SH-SY5Y (cell line): ENCODE measurements around the gene CHGA.

Experiments used
- GATA2 ChIP-seq: IDR thresholded peaks from 2 replicates; pipeline ENCODE4 v1.6.1; 2011; ENCODE audit warnings: mild to moderate bottlenecking, low read depth, low read length
- GATA3 ChIP-seq: IDR thresholded peaks from 2 replicates; pipeline ENCODE4 v1.6.1; 2011; ENCODE audit warnings: low read depth, mild to moderate bottlenecking, low read length, moderate library complexity

The CHGA gene

DNA sequence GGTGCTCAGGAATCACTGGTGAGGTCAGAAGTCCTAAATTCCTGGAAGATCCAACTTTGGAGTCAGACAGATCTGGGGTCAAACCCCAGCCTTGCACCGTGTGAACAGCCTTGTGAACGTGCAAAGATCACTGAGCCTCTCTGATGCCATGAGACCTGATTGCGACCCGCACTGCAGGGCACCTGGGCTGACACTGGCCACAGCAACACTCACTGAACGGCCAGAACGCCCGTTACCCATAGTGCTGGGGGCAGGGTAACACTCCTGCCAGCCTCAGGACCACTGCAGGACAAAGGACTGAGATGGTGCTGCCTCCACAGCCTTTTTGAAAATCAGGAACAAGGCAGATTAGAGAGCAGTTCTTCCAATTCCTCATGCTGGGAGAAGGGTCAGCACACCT is 28.3 kb downstream of the CHGA start:
- TF ChIP-seq GATA2 = no peak
- no peak for TF ChIP-seq GATA3

DNA sequence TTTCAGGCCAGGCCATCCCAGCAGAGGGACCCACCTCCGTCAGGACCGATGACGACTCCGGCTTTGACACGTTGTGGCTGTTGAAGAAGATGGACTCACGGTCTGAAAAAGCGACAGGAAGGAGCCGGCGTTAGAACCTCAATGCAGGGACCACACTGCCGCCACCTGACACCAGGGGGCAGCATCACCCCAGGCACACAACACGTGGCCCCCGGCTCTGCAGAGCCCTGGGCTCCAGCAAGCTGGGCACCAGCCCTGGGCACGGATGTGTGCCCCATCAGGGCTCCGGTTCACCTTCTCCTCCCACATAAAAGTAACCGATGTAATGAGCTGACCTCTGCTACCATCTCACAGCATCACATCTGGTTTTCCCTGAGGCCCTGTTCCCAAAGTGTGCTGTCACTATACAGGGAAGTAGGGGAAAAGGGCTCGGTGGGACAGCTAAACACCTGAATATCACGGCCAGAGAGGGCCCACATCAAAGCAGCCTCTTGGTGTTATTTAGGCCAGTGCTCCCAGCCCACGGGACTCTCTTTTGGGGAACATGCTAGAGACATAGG is 29.0 kb downstream of the CHGA start:
- TF ChIP-seq GATA2 (no peak), GATA3 (no peak)

DNA sequence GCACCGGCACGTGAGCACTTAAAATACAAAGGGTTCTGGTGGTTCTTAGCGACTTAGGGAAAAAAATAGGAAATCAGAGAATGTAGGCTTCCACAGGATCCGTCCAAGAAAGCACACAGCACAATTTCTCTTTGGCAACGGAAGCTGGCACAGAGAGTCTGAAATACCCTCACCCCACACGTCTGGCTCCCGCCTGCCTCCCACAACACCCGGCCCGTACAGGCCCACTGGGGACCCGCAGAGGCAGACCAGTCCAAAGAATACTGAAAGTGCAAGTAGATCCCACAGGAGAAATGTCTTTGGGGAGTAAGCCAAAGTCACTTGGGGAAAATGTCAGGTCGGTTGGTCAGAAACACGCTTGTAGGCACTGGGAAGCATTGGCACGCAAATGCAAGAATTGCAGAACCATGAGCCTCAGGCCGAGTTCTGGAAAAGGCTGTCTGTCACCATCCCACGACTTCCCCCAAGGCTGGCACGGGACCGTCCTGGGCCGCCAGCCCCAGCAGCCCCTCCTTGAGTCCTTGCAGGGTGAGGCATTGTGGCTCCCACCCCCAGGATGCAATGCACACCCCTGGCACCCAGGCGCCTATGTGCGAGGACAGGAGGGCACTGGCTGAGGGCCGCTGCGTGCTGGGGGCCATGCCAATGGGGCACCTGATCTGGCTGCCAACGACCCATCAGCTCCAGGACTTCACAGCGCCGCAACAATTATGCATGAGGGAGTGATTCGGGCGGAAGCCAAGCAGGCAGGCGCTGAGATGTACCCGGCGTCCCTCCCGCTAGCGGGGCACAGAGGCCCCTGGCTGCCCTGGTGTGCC is 29.7 kb downstream of the CHGA start:
- no peak for TF ChIP-seq GATA3
- TF ChIP-seq GATA2 = no peak

DNA sequence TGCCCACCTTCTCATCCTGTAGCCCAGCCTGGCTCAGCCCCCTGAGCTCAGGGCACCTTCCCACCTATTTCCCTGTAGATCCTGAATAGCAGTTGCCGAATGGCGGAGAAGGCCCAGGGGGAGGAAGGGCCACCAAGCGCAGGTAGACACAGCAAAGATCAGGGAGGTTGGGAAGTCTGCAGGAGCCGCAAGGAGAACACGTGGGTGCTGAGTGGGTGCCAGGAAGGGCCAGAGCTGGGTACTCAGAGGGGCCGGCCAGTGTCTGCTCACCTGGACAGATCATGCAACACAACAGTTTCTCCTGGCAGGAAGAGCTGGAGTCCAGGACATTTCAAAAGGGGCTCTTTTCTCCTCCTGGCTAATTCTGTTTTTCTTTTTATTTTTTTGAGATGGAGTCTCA is 30.6 kb downstream of the CHGA start:
- no peak for TF ChIP-seq GATA3

DNA sequence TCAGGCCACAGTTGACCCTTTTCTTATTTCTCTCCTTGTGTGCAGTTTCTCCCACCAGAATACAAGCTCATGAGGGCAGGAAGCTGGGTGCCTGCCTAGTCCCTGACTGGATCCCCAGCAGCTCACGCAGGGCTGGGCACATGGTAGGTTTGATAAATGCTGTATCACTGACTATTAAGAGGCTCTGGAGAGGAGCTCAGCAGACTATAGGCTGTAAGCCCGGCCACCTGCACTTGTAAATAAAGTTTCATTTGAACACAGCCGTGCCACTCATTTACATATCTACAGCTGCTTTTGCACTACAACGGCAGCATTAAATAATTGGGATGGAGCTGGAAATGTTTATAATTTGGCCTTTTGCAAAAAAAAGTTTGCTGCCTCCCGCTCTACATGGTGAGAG is 32.0 kb downstream of the CHGA start:
- no peak for TF ChIP-seq GATA2

DNA sequence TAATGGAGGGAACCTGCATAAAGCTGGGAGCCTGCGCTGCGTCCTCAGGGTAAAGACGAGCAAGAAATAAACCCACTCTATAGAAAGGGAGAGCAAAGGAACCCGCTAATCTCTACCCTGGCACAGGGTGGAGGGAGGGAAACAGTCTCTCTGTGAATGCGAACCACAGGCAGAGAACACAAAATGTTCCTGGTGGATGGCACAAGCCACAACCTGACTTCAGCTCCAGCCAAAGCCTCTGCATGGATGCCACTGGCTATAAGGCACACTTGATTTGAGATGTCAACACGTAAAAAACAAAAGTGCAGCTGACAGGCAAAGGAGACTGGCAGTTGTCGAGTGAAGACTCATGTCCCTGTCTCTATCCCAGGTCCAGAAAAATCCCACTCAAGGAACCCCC is 32.4 kb downstream of the CHGA start:
- TF ChIP-seq GATA3 (no peak), GATA2 (no peak)

DNA sequence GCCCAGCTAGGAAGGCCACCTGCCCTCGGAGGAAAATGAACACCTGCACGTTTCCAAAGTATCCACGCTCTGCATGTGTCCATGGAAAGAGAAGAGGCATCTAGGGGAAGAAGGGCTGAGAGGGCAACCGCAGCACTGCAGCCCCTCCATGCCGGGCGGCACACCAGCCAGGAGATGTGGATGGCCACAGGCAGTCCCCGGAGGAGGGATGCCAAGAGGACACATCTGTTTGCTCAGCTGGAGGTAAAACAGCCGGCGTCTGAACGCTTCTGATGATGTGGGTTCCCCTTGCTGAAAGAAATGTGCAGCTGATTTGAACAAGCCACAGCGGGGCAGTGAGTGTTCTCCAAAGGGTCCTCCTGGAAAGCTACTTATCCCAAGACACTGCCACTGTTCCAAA is 34.0 kb downstream of the CHGA start:
- TF ChIP-seq GATA2 (no peak), GATA3 (no peak)

DNA sequence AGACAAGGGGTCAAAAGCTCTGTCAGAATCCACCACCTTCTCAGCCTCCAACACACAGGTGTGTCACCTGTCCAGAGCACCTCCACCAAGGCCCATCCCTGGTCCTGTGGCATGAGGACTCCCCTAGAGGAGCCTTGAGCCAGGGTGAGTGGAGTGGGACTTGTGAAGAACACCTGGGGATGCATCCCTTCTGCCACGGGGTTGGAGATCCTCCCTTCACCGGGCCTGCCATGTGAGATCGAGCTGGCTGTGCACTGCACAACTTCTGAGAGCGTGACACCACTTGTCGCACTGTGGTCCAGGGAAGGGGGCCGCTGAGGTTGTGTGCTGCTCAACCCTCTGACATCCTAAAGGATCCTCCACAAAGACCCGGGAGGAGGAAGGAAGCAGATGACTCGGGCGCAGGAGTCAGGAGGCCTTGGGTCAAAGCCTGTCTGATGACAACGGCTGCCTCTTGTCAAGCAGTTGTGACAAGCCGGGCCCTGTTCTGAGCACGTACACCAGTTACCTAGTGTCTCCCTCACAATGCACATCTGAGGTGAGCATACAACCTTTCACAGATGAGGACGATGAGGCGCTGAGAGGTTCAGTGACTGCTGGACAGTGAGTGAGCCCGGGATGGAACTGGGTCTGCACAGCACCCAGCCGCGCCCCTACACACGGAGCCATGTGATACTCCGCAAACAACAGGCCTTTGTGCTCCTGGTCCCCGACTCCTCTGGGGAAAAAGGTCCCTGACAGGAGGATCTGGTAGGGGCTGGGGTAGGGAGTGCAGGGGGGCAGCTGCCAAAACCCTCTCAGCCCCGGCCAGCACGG is 35.6 kb downstream of the CHGA start:
- TF ChIP-seq GATA3 (no peak), GATA2 (no peak)

DNA sequence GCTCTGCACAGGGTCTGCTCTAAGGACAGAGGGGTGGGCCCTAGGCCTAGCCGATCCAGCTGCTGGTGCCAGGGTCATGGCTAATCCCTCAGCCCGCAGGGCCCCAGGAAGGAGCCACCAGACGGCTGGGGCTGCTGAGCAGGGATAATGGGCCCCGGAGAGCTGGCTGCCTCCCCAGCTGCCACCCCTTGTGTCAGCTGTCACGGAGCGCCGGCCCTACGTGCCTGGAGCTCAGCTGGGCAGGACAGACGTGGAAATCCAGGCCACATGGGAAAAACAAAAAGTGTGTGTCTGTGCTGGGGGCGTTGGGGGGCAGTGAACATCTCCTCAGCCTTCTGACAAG is 36.2 kb downstream of the CHGA start:
- TF ChIP-seq GATA3 (no peak), GATA2 (no peak)

DNA sequence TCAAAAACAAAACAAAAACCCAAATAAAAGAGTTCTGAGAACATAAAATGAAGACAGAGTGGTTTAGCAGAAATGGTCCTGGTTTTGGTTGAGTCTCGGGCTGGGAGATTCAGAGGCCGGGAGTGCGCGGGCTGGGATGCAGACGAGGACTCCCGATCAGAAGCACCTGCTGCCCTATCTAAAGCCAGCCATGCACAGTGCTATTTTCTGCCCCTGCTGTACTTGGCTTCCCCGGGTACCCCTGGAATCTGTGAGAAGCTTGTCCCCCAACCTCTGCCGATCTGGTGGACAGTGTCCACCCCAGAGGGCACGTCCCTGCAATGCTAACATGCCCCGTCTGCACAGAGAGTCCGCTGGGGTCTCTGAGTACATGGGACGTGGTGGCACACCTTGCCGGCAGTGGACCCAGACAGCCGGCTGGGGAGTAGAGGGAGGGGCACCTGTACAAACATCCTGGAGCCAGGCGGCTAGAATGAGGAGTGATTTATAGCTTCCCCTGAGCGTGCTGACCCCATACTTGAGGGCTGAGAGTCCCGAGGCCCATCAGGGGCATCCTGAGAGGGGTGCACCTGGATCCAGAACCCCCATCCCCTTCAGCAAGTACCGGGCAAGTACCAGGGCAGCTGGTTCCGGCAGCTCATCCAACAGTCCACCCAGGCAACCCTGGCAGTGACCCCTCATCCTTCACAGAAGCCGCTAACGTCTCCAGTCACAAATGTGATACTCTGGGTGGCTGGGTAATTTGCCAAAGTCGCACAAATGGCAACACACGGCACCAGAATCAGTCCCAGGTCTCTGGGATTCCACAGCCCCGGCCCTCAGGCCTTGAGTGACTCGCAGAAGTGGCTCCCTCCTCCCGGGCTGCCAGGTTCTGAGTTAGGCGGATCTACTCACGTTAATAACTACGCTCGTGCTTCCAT is 37.1 kb downstream of the CHGA start:
- TF ChIP-seq GATA3 (no peak), GATA2 (no peak)

DNA sequence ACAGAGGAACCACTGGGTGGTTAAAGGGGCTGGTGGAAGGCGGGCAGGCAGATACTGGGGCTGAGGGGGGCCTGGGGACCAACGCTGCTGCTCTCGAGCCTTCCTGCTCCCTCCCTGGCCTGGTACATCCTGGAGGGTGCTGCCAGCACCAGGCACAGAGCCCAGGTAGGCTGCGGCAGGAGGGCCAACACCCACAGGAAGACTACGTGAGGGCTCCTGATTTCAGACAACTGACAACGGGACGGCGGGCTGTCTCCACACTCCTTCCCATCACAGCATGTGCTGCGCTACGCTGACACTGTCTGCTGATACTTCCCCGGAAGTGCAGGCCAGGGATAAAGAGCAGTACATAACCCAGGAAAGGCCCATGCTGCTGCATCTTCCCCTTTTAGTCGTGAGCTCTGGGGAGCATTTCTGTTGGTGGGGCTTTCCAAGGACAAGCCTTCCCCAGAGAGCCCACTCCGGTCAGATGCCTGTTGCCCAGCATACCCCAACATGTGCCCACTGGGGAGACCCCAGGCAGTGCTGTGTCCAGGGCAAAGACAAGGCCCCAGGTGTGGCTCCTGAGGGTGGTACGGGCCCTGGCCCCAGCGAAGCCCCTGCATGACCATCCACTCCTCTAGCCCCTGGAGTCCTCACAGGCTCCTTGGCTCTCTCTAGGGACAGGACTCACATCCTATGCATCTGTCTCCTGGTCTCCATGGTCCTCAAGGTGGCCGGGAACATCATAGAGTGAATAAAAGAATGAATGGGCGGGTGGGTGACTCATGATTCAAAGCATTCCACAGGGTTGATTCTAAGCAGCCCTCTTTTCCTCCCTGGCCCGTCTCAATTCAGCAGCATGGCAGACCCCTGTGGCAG is 38.0 kb downstream of the CHGA start:
- TF ChIP-seq GATA2 (no peak), GATA3 (no peak)

DNA sequence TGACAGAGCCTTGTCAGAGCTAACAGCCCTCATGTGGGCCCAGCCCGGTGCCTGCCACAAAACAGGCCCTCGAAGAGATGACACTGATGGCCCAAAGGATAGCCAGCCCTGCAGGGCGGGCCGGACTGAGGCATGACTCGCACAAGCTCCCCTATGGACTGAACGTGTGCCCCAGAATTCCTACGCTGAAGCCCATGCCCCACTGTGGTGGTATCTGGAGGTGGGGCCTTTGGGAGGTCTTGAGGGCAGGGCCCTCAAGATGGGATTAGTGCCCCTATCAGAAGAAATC is 38.6 kb downstream of the CHGA start:
- TF ChIP-seq GATA3 (no peak), GATA2 (no peak)

DNA sequence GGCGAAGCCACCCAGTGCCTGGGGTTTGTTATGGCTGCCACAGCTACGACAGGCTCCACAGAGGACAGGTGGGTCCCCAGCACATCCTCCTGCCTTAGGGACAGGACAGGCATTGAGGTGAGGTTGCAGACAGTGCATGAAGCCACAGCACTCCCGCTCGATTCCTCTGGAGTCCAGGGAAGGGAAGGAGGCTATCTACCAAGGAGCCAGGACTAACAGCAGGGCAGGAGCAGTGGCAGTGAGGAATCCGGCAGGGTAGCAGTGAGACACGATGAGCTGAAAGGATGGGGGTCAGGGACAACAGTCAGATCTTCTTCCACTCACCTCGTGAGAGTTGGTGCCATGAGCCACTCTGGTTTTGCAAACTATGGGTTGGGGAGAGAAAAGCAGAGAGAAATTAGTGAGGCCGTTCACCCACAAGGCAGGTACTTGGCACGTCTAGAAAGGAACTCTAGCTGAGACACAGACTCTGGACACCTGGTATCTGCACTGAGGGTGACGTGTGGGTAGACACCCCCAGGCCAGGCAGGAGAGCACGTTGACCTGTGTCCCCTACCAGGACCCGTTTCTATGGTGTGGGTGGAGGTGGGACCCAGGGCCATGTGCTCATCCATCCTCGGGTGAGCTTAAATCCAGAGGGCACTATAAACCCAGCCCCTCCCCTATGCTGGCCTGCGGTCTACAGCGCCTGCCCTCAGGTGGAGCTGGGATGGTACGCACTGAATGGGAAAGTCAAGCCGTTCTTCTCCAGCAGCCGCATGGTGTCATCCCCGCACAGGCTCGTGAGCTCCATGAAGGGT is 39.3 kb downstream of the CHGA start:
- no peak for TF ChIP-seq GATA3
- no peak for TF ChIP-seq GATA2
